Tibial nerve (tissue), 4 donors: ENCODE data around the gene PSMB3.

ENCODE experiments used
- EP300 ChIP-seq, 2 donors: sonication (generic); formaldehyde crosslinking; IDR thresholded peaks; one replicate each; pipeline ENCODE4 v1.6.1; 2017; ENCODE audit warnings: antibody characterized with exemption in 2 of 2, mild to moderate bottlenecking in 1 of 2
- POLR2A ChIP-seq, 2 donors: fragments of 450-650 bp; IDR thresholded peaks; one replicate each; pipeline ENCODE4 v1.6.1; 2017; ENCODE audit warnings: antibody characterized with exemption in 2 of 2, mild to moderate bottlenecking in 2 of 2, moderate library complexity in 2 of 2
- TF ChIP-seq, protein P1 (sequence below), 5 experiments: fragments of 200-600 bp in 3 of 5; fragments of 450-650 bp in 2 of 5; sonication (generic) in 3 of 5; IDR thresholded peaks; one replicate each; pipeline ENCODE4 v1.5.1; 2016 to 2019; ENCODE audit warnings: antibody characterized with exemption in 5 of 5, mild to moderate bottlenecking in 3 of 5, moderate library complexity in 2 of 5

DNA sequence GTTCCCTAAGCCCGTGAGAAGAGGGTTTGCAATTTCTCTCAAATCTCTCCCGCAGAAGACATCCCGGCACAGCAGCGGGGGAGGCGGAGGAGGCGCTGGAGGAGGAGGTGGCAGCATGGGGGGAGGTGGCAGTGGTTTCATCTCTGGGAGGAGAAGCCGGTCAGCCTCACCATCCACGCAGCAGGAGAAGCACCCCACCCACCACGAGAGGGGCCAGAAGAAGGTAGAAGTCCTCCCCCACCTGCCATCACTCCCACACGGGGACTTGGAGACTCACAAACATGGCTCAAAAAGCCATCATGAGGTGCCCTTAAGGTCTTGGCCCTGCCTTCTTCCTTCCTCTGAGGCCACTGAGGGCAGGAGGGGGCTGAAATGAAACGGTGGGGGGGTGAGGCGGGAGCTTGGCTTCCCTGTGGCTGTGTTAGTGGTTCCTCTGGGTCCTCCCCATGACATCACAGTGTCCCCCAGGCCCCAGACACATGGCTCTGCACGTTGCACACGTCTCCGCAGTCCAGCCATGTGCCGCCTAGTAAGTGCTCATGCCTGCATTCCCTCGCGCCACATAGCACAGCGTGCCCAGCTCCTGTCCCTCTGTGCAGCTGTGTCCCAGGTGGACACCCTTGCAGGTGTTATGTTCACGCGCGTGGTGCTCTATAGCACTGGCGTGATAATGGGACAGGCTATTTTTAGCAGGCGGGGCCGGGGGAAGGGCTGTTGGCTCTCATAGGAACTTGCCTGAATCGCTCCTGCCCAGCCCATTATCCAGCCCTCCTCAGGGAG is 40.6 kb upstream of the PSMB3 start:
- TF ChIP-seq, protein P1, sequence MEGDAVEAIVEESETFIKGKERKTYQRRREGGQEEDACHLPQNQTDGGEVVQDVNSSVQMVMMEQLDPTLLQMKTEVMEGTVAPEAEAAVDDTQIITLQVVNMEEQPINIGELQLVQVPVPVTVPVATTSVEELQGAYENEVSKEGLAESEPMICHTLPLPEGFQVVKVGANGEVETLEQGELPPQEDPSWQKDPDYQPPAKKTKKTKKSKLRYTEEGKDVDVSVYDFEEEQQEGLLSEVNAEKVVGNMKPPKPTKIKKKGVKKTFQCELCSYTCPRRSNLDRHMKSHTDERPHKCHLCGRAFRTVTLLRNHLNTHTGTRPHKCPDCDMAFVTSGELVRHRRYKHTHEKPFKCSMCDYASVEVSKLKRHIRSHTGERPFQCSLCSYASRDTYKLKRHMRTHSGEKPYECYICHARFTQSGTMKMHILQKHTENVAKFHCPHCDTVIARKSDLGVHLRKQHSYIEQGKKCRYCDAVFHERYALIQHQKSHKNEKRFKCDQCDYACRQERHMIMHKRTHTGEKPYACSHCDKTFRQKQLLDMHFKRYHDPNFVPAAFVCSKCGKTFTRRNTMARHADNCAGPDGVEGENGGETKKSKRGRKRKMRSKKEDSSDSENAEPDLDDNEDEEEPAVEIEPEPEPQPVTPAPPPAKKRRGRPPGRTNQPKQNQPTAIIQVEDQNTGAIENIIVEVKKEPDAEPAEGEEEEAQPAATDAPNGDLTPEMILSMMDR (IDR thresholded peaks at IDR 0.05), result no peak
- no peak for TF ChIP-seq POLR2A (IDR thresholded peaks at IDR 0.05)
- no peak for TF ChIP-seq EP300 (IDR thresholded peaks at IDR 0.05)
